GM12873 (cell line): ENCODE measurements around the gene MRPL51.
A peak's percentile ranks its signal among the peaks of the same experiment; 100 is the strongest.

ENCODE experiments used
- TF ChIP-seq, protein P1 (sequence below): IDR thresholded peaks from 2 replicates; pipeline ENCODE4 v1.5.1; 2012; ENCODE audit warnings: low read depth, mild to moderate bottlenecking, moderate library complexity, low read length, control low read depth; ENCODE audit not compliant: insufficient read depth; ENCODE audit errors: missing control alignments

MRPL51 gene

DNA sequence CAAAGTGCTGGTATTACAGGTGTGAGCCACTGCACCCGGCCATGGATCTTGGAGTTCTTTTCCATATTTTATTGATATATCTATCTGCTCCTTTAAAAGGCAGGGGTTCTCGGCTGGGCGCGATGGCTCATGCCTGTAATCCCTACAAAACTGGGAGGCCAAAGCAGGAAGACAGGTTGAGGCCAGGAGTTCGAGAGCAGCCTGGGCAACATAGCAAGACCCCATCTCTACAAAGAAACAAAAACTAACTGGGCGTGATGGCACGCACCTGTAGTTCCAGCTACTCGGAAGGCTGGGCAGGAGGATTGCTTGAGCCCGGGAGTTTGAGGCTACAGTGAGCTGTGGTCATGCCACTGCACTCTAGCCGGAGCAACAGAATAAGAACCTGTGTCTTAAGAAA is 29.1 kb upstream of the MRPL51 start:
- TF ChIP-seq, protein P1, sequence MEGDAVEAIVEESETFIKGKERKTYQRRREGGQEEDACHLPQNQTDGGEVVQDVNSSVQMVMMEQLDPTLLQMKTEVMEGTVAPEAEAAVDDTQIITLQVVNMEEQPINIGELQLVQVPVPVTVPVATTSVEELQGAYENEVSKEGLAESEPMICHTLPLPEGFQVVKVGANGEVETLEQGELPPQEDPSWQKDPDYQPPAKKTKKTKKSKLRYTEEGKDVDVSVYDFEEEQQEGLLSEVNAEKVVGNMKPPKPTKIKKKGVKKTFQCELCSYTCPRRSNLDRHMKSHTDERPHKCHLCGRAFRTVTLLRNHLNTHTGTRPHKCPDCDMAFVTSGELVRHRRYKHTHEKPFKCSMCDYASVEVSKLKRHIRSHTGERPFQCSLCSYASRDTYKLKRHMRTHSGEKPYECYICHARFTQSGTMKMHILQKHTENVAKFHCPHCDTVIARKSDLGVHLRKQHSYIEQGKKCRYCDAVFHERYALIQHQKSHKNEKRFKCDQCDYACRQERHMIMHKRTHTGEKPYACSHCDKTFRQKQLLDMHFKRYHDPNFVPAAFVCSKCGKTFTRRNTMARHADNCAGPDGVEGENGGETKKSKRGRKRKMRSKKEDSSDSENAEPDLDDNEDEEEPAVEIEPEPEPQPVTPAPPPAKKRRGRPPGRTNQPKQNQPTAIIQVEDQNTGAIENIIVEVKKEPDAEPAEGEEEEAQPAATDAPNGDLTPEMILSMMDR = no peak

DNA sequence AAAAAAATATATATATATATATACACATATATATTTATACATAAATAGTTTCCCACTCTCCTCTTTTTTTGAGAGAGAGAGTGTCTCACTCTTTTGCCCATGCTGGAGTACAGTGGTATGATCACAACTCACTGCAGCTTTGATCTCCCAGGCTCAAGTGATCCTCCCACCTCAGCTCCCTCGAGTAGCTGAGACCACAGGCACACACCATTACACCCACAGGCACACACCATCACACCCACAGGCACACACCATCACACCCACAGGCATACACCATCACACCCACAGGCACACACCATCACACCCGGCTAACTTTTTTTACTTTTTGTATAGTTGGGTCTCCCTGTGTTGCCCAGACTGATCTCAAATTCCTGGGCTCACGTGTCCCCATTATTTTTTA is 27.1 kb upstream of the MRPL51 start:
- TF ChIP-seq, protein P1 = no peak

DNA sequence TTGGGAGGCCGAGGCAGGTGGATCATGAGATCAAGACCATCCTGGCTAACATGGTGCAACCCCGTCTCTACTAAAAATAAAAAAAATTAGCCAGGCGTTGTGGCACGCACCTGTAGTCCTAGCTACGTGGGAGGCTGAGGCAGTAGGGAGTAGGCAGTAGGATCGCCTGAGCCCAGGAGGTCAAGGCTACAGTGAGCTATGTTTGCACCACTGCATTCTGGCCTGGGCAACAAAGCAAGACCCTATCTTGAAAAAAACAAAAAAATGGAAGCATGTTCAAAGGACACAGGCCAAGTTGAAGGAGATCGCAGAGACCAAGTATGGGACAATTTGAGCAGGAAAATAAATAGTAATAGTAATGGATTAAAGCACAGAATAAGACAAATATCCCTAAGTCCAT is 15.0 kb upstream of the MRPL51 start:
- TF ChIP-seq, protein P1 = no peak

DNA sequence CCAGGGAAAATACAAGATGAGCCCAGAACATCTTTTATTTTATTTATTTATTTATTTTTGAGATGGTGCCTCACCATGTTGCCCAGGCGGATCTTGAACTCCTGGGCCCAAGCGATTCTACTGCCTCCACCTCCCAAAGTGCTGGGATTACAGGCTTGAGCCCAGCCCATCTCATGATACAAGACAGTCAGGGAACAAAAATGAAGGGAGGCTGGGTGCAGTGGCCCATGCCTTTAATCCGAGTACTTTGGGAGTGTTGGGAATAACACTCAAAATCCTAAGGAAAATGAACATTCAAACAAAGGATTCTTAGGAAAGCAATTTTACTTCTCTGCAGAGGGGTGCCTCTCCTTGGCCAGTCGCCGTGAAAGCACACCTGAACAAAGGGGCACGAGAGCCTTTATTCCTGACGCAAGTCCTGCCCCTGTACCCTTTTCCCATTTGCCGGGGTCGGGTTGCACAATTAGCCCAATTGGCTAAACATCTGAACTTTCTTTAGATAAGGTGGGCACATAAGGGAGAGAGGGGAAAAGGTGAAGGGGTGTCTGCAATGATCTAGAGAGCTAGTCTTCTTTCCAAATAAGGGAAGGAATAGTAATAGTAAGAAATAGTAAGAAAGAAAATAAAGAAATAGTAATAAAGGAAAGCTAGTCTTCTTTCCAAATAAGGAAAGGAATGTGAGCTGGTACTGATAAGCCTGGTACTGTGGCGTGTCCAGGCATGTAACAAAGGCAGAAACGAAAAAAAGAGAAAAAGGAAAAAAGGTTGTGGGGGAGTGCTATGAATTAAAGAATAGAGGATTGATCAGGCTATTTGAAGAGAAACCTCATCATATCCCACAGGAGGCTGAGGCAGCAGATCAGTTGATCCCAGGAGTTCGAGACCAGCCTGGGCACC is 14.3 kb upstream of the MRPL51 start:
- TF ChIP-seq, protein P1 = no peak

DNA sequence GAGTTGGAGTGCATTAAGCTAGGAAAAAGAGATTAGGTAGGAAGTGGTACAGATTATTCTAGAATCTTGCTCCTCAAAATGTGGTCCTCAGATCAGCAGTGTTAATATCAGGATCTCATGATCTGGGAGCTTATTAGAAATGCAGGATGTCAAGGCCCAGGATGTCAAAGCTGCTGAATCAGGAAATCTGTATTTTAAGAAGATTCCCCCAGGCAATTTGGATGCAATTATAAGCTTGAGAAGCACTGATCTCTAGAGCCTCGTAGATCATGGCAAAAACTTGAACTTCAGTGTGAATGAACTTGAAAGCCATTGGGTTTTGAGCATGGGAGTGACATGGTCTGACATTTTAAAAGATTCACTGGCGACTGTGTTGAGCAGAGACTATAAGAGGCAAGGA is 7.4 kb upstream of the MRPL51 start:
- TF ChIP-seq, protein P1 = no peak

DNA sequence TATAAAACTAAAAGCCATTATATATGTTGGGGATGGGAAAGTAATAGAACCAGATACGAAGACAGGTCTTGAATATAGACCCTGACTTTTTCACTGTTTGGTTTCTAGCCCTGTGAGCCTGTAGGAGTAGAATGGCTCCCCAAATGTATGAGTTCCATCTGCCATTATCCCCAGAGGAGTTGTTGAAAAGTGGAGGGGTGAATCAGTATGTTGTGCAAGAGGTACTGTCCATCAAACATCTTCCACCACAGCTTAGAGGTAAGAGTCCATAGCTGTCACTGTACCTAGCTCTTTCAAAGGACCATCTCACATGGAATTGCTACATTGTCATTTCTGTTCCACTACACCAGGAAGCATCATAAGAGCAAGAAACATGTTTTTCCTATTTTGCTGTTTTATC is 1.9 kb upstream of the MRPL51 start:
- TF ChIP-seq, protein P1 = no peak

DNA sequence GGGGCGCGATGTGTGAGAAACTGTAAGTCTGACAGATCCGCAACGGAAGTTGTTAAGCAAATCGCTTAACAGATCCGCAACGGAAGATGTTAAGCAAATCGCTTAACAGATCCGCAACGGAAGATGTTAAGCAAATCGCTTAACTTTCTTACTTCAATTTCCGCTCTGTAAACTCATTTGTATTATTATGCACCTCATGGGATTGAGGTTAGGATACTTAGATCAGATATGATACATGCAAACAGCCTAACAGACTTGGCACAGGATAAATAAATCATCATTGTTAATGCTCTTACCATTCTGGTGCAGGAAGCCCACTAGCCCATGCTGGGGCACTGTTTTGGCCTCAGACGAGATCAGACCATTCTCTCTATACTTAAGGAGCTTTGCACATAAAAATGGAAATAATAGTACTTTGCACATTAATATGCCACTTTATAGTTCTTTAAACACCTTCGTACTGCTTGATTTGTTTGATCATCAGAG is 1.2 kb upstream of the MRPL51 start:
- TF ChIP-seq, protein P1 = peak; percentile 26
